GM12865 (cell line): ENCODE measurements around the gene FGF1.

Experiments
- DNase-seq: peaks from one replicate; pipeline ENCODE4 v3.0.0; 2010; ENCODE audit warnings: low read depth
- H3K4me3 ChIP-seq: 2 replicates; pipeline ENCODE4 v1.5.1; 2011; ENCODE audit warnings: mild to moderate bottlenecking, low read depth, low read length, control low read depth
- TF ChIP-seq, protein P1 (sequence below): IDR thresholded peaks from 2 replicates; pipeline ENCODE4 v1.5.1; 2011; ENCODE audit warnings: low read length, control low read depth, low read depth, inconsistent platforms; ENCODE audit not compliant: insufficient read depth; ENCODE audit errors: missing control alignments

The FGF1 gene

GRCh38 chr5:142542906-142543305, 143.0 kb downstream of the FGF1 start:
- DNase-seq, result no peak
- no peak overlapping the region for H3K4me3 ChIP-seq
- TF ChIP-seq, protein P1, sequence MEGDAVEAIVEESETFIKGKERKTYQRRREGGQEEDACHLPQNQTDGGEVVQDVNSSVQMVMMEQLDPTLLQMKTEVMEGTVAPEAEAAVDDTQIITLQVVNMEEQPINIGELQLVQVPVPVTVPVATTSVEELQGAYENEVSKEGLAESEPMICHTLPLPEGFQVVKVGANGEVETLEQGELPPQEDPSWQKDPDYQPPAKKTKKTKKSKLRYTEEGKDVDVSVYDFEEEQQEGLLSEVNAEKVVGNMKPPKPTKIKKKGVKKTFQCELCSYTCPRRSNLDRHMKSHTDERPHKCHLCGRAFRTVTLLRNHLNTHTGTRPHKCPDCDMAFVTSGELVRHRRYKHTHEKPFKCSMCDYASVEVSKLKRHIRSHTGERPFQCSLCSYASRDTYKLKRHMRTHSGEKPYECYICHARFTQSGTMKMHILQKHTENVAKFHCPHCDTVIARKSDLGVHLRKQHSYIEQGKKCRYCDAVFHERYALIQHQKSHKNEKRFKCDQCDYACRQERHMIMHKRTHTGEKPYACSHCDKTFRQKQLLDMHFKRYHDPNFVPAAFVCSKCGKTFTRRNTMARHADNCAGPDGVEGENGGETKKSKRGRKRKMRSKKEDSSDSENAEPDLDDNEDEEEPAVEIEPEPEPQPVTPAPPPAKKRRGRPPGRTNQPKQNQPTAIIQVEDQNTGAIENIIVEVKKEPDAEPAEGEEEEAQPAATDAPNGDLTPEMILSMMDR, result no peak
